Central memory CD8-positive, alpha-beta T cell (primary cell): ENCODE data around the gene OSBP.

Experiments used
- ATAC-seq: fragments of 150-1000 bp; cut with Tn5 transposase; replicated peaks from 2 replicates; pipeline ENCODE4 v1.10.0; 2022; ENCODE audit warnings: mild to moderate bottlenecking, moderate FRiP score, moderate number of reproducible peaks; ENCODE audit not compliant: poor library complexity, severe bottlenecking; ENCODE audit errors: extremely low read depth
- DNase-seq, 2 donors: peaks; one replicate each; pipeline ENCODE4 v3.0.0; 2021; ENCODE audit warnings: low spot score in 2 of 2
- H3K27ac Mint-ChIP-seq: one replicate; pipeline ENCODE4 v1.8.0; 2022; ENCODE audit warnings: low read depth, mild to moderate bottlenecking, moderate library complexity, mixed read lengths
- H3K27me3 Mint-ChIP-seq: one replicate; pipeline ENCODE4 v1.8.0; 2022; ENCODE audit warnings: mixed read lengths
- H3K36me3 Mint-ChIP-seq: one replicate; pipeline ENCODE4 v1.8.0; 2022; ENCODE audit warnings: mild to moderate bottlenecking, moderate library complexity, mixed read lengths; ENCODE audit not compliant: insufficient read depth
- H3K4me1 Mint-ChIP-seq: one replicate; pipeline ENCODE4 v1.8.0; 2022; ENCODE audit warnings: mixed read lengths
- H3K4me3 Mint-ChIP-seq: one replicate; pipeline ENCODE4 v1.8.0; 2022; ENCODE audit warnings: mild to moderate bottlenecking, moderate library complexity, mixed read lengths
- H3K9me3 Mint-ChIP-seq: one replicate; pipeline ENCODE4 v1.8.0; 2022; ENCODE audit warnings: mixed read lengths

The OSBP gene

GRCh38 chr11:59625703-59626102, 10.1 kb upstream of the OSBP start:
- ATAC-seq (no peak), DNase-seq (no peak)
- no peaks in the 10 kb centered on the region for H3K36me3 Mint-ChIP-seq
- H3K9me3 Mint-ChIP-seq: no peaks in the 10 kb centered on the region
- no peaks in the 10 kb centered on the region for H3K4me1 Mint-ChIP-seq
- H3K4me3 Mint-ChIP-seq: no peak overlapping the region
- no peak overlapping the region for H3K27ac Mint-ChIP-seq
- no peaks in the 10 kb centered on the region for H3K27me3 Mint-ChIP-seq

- Mint-ChIP-seq H3K36me3 (peaks cover 19% of the 10 kb centered on the region), H3K4me1 (peaks cover 23% of the 10 kb centered on the region), H3K9me3 (no peaks in the 10 kb centered on the region), H3K27me3 (no peaks in the 10 kb centered on the region), H3K27ac (no peak overlapping the region), H3K4me3 (no peak overlapping the region)
- DNase-seq (no peak), ATAC-seq (no peak)
These were observed 2.3 kb upstream of the OSBP start for GRCh38 chr11:59617876-59618275.

GRCh38 chr11:59616396-59616982, 915 bp upstream of the OSBP start:
- DNase-seq (no peak), ATAC-seq (no peak)
- H3K36me3 Mint-ChIP-seq: peaks cover 19% of the 10 kb centered on the region
- H3K27ac Mint-ChIP-seq: peak overlapping the region; percentile 81
- H3K27me3 Mint-ChIP-seq: no peaks in the 10 kb centered on the region
- peaks cover 35% of the 10 kb centered on the region for H3K4me1 Mint-ChIP-seq
- no peaks in the 10 kb centered on the region for H3K9me3 Mint-ChIP-seq
- peak overlapping the region; percentile 92 for H3K4me3 Mint-ChIP-seq

- Mint-ChIP-seq H3K4me1 (peaks cover 39% of the 10 kb centered on the region), H3K27me3 (no peaks in the 10 kb centered on the region), H3K36me3 (peaks cover 24% of the 10 kb centered on the region), H3K9me3 (no peaks in the 10 kb centered on the region), H3K27ac (peak overlapping the region; percentile 81), H3K4me3 (peak overlapping the region; percentile 92)
- peak; percentile 36 to 46 for DNase-seq
- ATAC-seq: peak; percentile 21
These were observed 396 bp downstream of the OSBP start for GRCh38 chr11:59615120-59615636.

- Mint-ChIP-seq H3K27me3 (no peaks in the 10 kb centered on the region), H3K4me1 (peaks cover 39% of the 10 kb centered on the region), H3K4me3 (peak overlapping the region; percentile 92), H3K27ac (peak overlapping the region; percentile 81), H3K9me3 (no peaks in the 10 kb centered on the region), H3K36me3 (peaks cover 31% of the 10 kb centered on the region)
- no peak for DNase-seq
- ATAC-seq: no peak
These were observed 1.1 kb downstream of the OSBP start for GRCh38 chr11:59614277-59615119.

- Mint-ChIP-seq H3K36me3 (peaks cover 56% of the 10 kb centered on the region), H3K27me3 (no peaks in the 10 kb centered on the region), H3K27ac (no peak overlapping the region), H3K9me3 (no peaks in the 10 kb centered on the region), H3K4me3 (no peak overlapping the region), H3K4me1 (peaks cover 39% of the 10 kb centered on the region)
- DNase-seq (no peak), ATAC-seq (no peak)
These were observed 3.7 kb downstream of the OSBP start for GRCh38 chr11:59611570-59612565.

GRCh38 chr11:59610289-59610688, 5.3 kb downstream of the OSBP start:
- Mint-ChIP-seq H3K27me3 (no peaks in the 10 kb centered on the region), H3K4me3 (no peak overlapping the region), H3K4me1 (peaks cover 46% of the 10 kb centered on the region), H3K9me3 (no peaks in the 10 kb centered on the region), H3K36me3 (peaks cover 61% of the 10 kb centered on the region), H3K27ac (no peak overlapping the region)
- ATAC-seq (no peak), DNase-seq (no peak)

GRCh38 chr11:59607703-59608454, 7.7 kb downstream of the OSBP start:
- Mint-ChIP-seq H3K4me3 (no peak overlapping the region), H3K27me3 (no peaks in the 10 kb centered on the region), H3K27ac (no peak overlapping the region), H3K36me3 (peaks cover 69% of the 10 kb centered on the region), H3K4me1 (peaks cover 35% of the 10 kb centered on the region), H3K9me3 (no peaks in the 10 kb centered on the region)
- ATAC-seq (no peak), DNase-seq (no peak)

GRCh38 chr11:59602432-59602831, 13.1 kb downstream of the OSBP start:
- ATAC-seq (no peak), DNase-seq (no peak)
- Mint-ChIP-seq H3K27me3 (no peaks in the 10 kb centered on the region), H3K4me3 (no peak overlapping the region), H3K9me3 (no peaks in the 10 kb centered on the region), H3K4me1 (peaks cover 21% of the 10 kb centered on the region), H3K36me3 (peaks cover 87% of the 10 kb centered on the region), H3K27ac (no peak overlapping the region)

GRCh38 chr11:59601788-59602187, 13.8 kb downstream of the OSBP start:
- Mint-ChIP-seq H3K27me3 (no peaks in the 10 kb centered on the region), H3K27ac (no peak overlapping the region), H3K4me3 (no peak overlapping the region), H3K36me3 (peaks cover 84% of the 10 kb centered on the region), H3K9me3 (no peaks in the 10 kb centered on the region), H3K4me1 (peaks cover 21% of the 10 kb centered on the region)
- no peak for DNase-seq
- ATAC-seq: no peak

GRCh38 chr11:59600636-59601035, 14.9 kb downstream of the OSBP start:
- Mint-ChIP-seq H3K4me1 (peaks cover 22% of the 10 kb centered on the region), H3K9me3 (no peaks in the 10 kb centered on the region), H3K4me3 (no peak overlapping the region), H3K36me3 (peaks cover 80% of the 10 kb centered on the region), H3K27ac (no peak overlapping the region), H3K27me3 (no peaks in the 10 kb centered on the region)
- DNase-seq (no peak), ATAC-seq (no peak)

- peaks cover 22% of the 10 kb centered on the region for H3K4me1 Mint-ChIP-seq
- no peak overlapping the region for H3K4me3 Mint-ChIP-seq
- no peaks in the 10 kb centered on the region for H3K9me3 Mint-ChIP-seq
- no peak overlapping the region for H3K27ac Mint-ChIP-seq
- no peaks in the 10 kb centered on the region for H3K27me3 Mint-ChIP-seq
- H3K36me3 Mint-ChIP-seq: peaks cover 78% of the 10 kb centered on the region
- ATAC-seq (no peak), DNase-seq (no peak)
These were observed 15.3 kb downstream of the OSBP start for GRCh38 chr11:59600234-59600633.
